GM12872 (cell line): ENCODE data around the gene FHIT.

Experiments used
- TF ChIP-seq, protein P1 (sequence below): IDR thresholded peaks from 3 replicates; pipeline ENCODE4 v1.5.1; 2011; ENCODE audit warnings: low read depth, mild to moderate bottlenecking, low read length, moderate library complexity; ENCODE audit not compliant: insufficient read depth

Gene FHIT

DNA sequence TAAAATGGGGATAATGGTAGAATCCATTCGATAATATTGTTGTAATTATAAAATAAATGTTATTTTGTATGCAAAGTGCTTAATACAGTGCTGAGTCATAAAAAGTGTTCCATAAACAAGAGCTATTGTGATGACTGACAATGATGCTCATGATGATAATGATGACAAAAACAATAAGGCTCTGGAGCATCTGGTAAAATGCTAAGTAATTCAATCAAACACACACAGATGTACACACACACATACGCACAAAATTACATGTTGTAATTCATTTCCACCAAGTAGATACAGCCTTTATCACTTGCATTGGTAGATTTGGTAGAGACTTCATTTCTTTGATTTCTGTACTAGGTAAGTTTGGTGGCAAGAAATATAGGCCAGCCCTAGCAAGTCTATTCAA, 163.8 kb downstream of the FHIT start:
- TF ChIP-seq, protein P1, sequence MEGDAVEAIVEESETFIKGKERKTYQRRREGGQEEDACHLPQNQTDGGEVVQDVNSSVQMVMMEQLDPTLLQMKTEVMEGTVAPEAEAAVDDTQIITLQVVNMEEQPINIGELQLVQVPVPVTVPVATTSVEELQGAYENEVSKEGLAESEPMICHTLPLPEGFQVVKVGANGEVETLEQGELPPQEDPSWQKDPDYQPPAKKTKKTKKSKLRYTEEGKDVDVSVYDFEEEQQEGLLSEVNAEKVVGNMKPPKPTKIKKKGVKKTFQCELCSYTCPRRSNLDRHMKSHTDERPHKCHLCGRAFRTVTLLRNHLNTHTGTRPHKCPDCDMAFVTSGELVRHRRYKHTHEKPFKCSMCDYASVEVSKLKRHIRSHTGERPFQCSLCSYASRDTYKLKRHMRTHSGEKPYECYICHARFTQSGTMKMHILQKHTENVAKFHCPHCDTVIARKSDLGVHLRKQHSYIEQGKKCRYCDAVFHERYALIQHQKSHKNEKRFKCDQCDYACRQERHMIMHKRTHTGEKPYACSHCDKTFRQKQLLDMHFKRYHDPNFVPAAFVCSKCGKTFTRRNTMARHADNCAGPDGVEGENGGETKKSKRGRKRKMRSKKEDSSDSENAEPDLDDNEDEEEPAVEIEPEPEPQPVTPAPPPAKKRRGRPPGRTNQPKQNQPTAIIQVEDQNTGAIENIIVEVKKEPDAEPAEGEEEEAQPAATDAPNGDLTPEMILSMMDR: no peak

DNA sequence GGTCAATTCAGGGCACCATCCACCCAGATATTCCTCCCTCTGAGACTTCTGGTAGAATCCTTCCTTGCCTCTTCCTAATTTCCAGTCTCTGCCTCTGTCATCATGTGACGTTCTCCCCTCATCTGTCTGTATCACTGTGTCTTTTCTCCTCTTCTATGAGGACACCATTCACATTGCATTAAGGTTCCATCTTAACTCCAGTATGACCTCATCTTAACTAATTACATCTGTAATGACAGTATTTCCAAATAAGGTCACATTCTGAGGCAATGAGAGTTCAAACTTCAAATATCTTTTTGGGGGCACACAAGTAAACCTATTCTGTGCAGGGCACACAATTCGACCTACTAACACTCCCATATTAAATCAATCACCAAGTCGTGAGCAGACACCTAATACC, 169.7 kb downstream of the FHIT start:
- TF ChIP-seq, protein P1: no peak

DNA sequence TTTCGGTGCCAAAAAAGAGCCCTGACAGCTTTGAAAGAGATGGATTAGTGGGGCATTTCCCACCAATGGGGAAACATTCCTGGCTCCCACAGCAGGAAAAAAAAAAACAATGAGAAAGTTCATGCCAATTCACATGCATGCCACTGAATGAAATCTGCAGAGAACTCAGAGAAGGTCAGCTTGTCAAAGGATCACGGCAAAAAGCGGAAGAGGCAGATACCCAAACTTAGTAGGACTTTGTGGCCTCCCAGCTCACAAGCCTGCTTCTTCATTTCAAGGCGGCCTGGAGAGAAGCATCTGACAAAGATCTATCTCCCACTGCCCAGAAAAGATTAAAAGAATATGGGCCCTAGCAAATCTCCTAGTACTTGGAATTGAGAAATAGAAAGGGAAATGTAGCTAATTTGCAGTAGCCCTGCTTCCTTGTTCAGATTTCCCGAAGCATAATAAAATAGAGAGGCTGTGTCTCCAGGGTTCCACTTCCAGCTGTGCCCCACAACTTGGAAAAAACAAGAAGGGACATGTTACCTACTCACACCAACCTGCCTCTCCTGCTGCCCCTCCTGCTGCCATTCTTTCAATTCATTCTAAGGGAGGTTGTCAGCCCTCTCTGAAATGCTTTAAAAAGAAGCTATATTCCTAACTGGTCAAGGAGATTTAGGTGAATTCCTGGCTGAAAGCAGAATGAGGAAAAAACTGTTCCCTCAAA, 170.4 kb downstream of the FHIT start:
- TF ChIP-seq, protein P1: no peak

DNA sequence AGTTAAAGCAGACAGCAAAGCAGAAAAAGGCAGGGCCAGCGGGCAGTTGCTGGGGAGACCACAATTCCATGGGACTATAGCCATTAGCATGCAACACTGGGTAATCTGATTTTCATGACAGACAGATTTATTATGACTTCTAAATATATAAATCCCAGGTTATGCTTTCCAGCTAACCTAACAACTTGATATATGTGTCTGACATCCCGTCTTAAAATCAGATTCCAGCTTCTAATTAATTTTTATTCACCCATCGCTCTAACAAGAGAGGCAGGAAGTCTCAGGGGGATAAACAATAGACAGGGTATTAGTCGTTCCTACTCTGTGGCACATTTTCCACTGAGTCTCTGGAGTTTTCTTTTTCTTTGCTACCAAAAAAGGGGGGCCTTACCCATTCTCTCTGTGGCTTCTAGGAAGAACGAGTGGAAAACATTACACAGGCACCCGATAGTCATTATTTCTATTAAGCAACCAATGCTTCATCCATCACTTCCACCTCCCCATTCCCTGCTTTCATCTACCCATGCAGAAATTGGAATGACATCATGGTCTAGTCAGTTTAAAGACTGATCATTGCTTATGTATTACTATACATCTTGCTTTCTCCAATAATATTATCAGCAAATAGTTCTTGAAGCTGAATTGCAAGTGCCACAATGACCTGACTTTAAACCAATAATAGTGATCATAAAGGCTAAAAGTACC, 173.1 kb downstream of the FHIT start:
- TF ChIP-seq, protein P1: no peak

DNA sequence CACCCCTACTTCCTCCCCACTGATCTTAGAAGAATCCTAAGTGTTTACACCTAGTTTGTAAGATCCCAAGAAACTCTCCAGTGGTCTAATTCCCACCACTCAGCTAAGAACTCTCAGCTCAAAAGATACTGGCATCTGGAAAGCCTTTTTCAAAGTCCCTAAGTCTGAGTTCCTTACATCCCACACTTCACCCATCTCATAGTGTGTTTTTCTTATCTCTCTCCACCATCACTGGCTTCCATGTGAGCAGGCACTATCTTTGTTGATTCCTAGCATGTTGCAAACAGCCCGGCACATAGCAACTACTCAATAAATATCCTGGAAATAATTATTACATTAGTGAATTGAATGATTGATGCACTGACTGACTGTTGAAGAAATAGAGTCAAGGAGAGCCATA, 173.7 kb downstream of the FHIT start:
- TF ChIP-seq, protein P1: no peak

DNA sequence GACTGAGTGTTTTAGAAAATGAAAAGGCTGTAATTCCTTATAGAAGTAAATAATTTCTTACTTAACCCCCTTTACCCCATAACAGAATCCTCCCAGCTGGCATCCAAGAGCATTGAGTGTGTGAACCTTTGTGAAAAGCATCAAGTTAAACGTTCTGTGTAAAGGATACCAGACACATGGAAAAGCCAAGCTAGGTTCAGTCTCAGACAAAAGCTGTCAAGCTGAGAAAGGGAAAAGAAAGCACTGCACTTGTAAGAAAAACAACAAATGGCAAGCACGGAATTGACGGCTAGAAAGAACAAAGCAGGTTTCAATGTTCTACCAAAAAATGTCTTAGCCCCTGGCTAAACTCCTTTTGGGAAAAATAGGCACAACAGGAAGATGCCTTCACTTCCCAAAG, 176.5 kb downstream of the FHIT start:
- TF ChIP-seq, protein P1: no peak

DNA sequence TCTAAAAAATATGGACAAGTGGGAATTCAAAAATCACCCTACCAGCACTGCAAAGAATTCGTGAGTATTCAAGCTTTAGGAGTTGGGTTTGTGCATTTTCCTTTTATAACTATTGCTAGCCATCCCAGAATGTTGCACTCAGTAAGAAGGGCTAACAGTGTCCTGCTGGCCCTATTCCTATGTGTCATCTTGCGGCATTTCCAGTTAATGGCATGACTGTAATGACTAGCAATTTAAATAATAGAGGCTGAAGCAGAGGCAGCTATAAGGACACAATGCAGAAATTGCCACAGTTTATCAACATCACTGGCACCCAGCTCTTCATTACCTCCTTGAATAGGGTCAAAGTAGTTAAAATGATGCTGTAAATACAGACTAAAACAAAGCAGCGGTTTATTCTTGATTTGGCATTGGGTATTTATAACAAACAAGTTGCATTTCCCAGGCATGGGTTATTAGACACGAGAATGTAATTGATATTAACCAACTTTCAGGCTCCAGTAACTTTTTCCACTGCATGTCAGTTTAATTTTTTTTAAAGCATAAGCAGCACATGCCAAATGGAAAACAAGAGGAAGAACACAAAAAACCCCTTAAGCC, 177.6 kb downstream of the FHIT start:
- TF ChIP-seq, protein P1: no peak
